Pancreas (tissue), 10 donors: ENCODE measurements around the gene CYB5R4. TPM values are rescaled to one million over a fixed set of nuclear protein-coding genes. Genes with fewer than 3 reads are reported as not detected.

Source experiments
- ATAC-seq, 4 donors: fragments of 200-7000 bp; cut with Tn5 transposase; one replicate each; pipeline versions ENCODE4 v1.8.0 to v1.9.1; 2020; ENCODE audit warnings: mild to moderate bottlenecking in 4 of 4, moderate library complexity in 4 of 4
- DNase-seq, 6 donors: peaks; one replicate each; pipeline ENCODE4 v3.0.0-alpha.2; 2020
- FAIRE-seq: peaks from 2 replicates; lab custom pipeline; 2012; peaks lifted over from hg19 to GRCh38; lab: Jason Lieb, UNC
- H3K27ac ChIP-seq, 4 donors: fragments of 200-600 bp; sonication (generic); 1 replicate in 3 of 4; 2 replicates in 1 of 4; pipeline versions ENCODE4 v1.5.0 to v1.8.0; 2020
- H3K27me3 ChIP-seq, 4 donors: fragments of 200-600 bp; one replicate each; pipeline ENCODE4 v1.8.0; 2021
- H3K36me3 ChIP-seq, 3 donors: fragments of 200-600 bp; sonication (generic) in 1 of 3; one replicate each; pipeline versions ENCODE4 v1.5.0 to v1.8.0; 2020 to 2021
- H3K4me1 ChIP-seq, 3 donors: fragments of 200-600 bp; one replicate each; pipeline ENCODE4 v1.8.0; 2021
- H3K4me3 ChIP-seq, 4 donors: fragments of 200-600 bp; sonication (generic) in 2 of 4; one replicate each; pipeline versions ENCODE4 v1.5.0 to v1.8.0; 2020 to 2021
- H3K9me3 ChIP-seq, 4 donors: fragments of 200-600 bp; one replicate each; pipeline ENCODE4 v1.8.0; 2021
- CTCF ChIP-seq, 4 donors: fragments of 200-600 bp; sonication (generic) in 3 of 4; IDR thresholded peaks; one replicate each; pipeline versions ENCODE4 v1.5.0 to v1.8.0; 2021; ENCODE audit warnings: antibody characterized with exemption in 4 of 4
- WGBS, 2 donors: extraction: QIAGEN DNeasy Blood & Tissue Kit; methylation state at CpG; one replicate each; pipeline ENCODE4 v1.1.7; 2013; 5-methylcytosine and 5-hydroxymethylcytosine counted together
- intact Hi-C, 3 donors: fragments of 100-400 bp; cut with DNase I; formaldehyde crosslinking; loops; one replicate each; pipeline versions ENCODE4 v1.11.1 to v1.14.2; 2022
- polyA plus RNA-seq, 2 donors: library from polyadenylated mRNA; stranded (reverse); fragments of 200-250 nt; gene quantifications; one replicate each; pipeline ENCODE4 v1.2.3, GENCODE V29; 2013
- total RNA-seq, 6 donors: library from RNA; stranded (reverse); fragmentation: NEBNext Ultra II Directional in 4 of 6; extraction: Animal tissue kit (Norgen Biotek cat#: 25700) in 4 of 6; gene quantifications; one replicate each; pipeline versions ENCODE4 v1.2.1 to v1.2.4, GENCODE V29; 2021 to 2023
- donor health status: healthy with polysubstance abuse.
- donor health status: DM: no; HTN: no; CAD: no; lungs with moderate emphysema.
- donor health status: DM: no; HTN: no; CAD: no.
- donor health status: control.
- donor health status: control.
- donor health status: Bipolar disorder and iron deficiency.
- donor health status: DM: yes; HTN: yes; CAD: no.
- donor health status: DM: no; HTN: no; CAD: no.
- donor health status: DM: no; HTN: no; CAD: no.
- donor health status: DM: yes; HTN: yes; CAD: no.

Gene CYB5R4
- total and polyA plus RNA-seq, 8 donors, result 1.1 to 10.1 (median 5.4) TPM

- no peaks in the 10 kb centered on the region for H3K36me3 ChIP-seq
- H3K4me3 ChIP-seq, result no peak overlapping the region
- H3K27me3 ChIP-seq, result no peaks in the 10 kb centered on the region
- no peak for ATAC-seq
- no peak overlapping the region for H3K27ac ChIP-seq
- H3K9me3 ChIP-seq, result no peaks in the 10 kb centered on the region
- no peak for TF ChIP-seq CTCF (IDR thresholded peaks at IDR 0.05)
- FAIRE-seq, result no peak
- intact Hi-C loops, result no loop called here
- no peak for DNase-seq
- WGBS, 2 donors, result 84 to 87% methylated on average over 3 of the region's 3 CpGs
- H3K4me1 ChIP-seq, result no peaks in the 10 kb centered on the region
Measured at GRCh38 chr6:83952830-83953229, 93.3 kb downstream of the CYB5R4 start.

GRCh38 chr6:83954371-83954770, 94.9 kb downstream of the CYB5R4 start:
- 77 to 86% methylated on average over 2 of the region's 2 CpGs for WGBS, 2 donors

GRCh38 chr6:83958241-83958685, 98.8 kb downstream of the CYB5R4 start:
- H3K27me3 ChIP-seq, result no peaks in the 10 kb centered on the region
- H3K36me3 ChIP-seq, result no peaks in the 10 kb centered on the region
- H3K4me1 ChIP-seq, result no peaks in the 10 kb centered on the region
- no peaks in the 10 kb centered on the region for H3K9me3 ChIP-seq
- no peak for FAIRE-seq
- 88% methylated on average over 3 of the region's 3 CpGs for WGBS, 2 donors
- no peak for DNase-seq
- intact Hi-C loops, result no loop called here
- no peak overlapping the region for H3K27ac ChIP-seq
- no peak overlapping the region for H3K4me3 ChIP-seq
- no peak for ATAC-seq
- no peak for TF ChIP-seq CTCF (IDR thresholded peaks at IDR 0.05)

More at GRCh38 chr6:83954371-83954770, 94.9 kb downstream of the CYB5R4 start:
- no peaks in the 10 kb centered on the region for H3K36me3 ChIP-seq
- ATAC-seq (no peak), FAIRE-seq (no peak), DNase-seq (no peak)
- H3K9me3 ChIP-seq, result no peaks in the 10 kb centered on the region
- H3K27me3 ChIP-seq, result no peaks in the 10 kb centered on the region
- intact Hi-C loops, result no loop called here
- H3K4me3 ChIP-seq, result no peak overlapping the region
- no peak for TF ChIP-seq CTCF (IDR thresholded peaks at IDR 0.05)
- H3K27ac ChIP-seq, result no peak overlapping the region
- no peaks in the 10 kb centered on the region for H3K4me1 ChIP-seq

- no peak for ATAC-seq
- no peak for FAIRE-seq
- intact Hi-C loops, result no loop called here
- TF ChIP-seq CTCF (IDR thresholded peaks at IDR 0.05), result no peak
- H3K4me1 ChIP-seq, result no peaks in the 10 kb centered on the region
- no peaks in the 10 kb centered on the region for H3K36me3 ChIP-seq
- DNase-seq, result no peak
- 86 to 97% methylated on average over 1 of the region's 1 CpG for WGBS, 2 donors
- H3K27me3 ChIP-seq, result no peaks in the 10 kb centered on the region
- no peak overlapping the region for H3K27ac ChIP-seq
- H3K4me3 ChIP-seq, result no peak overlapping the region
- no peaks in the 10 kb centered on the region for H3K9me3 ChIP-seq
Measured at GRCh38 chr6:83960664-83961063, 101.2 kb downstream of the CYB5R4 start.

- Histone ChIP-seq H3K4me1 (no peaks in the 10 kb centered on the region), H3K27ac (no peak overlapping the region), H3K36me3 (no peaks in the 10 kb centered on the region), H3K27me3 (no peaks in the 10 kb centered on the region), H3K9me3 (peaks cover 0 to 3% (median 0%) of the 10 kb centered on the region in 4 donors), H3K4me3 (no peak overlapping the region)
- no peak for TF ChIP-seq CTCF (IDR thresholded peaks at IDR 0.05)
- ATAC-seq (no peak), FAIRE-seq (no peak), DNase-seq (no peak)
- intact Hi-C loops, result no loop called here
Measured at GRCh38 chr6:83962582-83962981, 103.1 kb downstream of the CYB5R4 start.
